ENCODE measurements around the gene TTLL11.

TTLL11 gene, protein sequence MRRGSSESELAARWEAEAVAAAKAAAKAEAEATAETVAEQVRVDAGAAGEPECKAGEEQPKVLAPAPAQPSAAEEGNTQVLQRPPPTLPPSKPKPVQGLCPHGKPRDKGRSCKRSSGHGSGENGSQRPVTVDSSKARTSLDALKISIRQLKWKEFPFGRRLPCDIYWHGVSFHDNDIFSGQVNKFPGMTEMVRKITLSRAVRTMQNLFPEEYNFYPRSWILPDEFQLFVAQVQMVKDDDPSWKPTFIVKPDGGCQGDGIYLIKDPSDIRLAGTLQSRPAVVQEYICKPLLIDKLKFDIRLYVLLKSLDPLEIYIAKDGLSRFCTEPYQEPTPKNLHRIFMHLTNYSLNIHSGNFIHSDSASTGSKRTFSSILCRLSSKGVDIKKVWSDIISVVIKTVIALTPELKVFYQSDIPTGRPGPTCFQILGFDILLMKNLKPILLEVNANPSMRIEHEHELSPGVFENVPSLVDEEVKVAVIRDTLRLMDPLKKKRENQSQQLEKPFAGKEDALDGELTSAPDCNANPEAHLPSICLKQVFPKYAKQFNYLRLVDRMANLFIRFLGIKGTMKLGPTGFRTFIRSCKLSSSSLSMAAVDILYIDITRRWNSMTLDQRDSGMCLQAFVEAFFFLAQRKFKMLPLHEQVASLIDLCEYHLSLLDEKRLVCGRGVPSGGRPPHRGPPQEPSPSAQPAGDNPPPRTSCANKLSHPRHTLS

DNA sequence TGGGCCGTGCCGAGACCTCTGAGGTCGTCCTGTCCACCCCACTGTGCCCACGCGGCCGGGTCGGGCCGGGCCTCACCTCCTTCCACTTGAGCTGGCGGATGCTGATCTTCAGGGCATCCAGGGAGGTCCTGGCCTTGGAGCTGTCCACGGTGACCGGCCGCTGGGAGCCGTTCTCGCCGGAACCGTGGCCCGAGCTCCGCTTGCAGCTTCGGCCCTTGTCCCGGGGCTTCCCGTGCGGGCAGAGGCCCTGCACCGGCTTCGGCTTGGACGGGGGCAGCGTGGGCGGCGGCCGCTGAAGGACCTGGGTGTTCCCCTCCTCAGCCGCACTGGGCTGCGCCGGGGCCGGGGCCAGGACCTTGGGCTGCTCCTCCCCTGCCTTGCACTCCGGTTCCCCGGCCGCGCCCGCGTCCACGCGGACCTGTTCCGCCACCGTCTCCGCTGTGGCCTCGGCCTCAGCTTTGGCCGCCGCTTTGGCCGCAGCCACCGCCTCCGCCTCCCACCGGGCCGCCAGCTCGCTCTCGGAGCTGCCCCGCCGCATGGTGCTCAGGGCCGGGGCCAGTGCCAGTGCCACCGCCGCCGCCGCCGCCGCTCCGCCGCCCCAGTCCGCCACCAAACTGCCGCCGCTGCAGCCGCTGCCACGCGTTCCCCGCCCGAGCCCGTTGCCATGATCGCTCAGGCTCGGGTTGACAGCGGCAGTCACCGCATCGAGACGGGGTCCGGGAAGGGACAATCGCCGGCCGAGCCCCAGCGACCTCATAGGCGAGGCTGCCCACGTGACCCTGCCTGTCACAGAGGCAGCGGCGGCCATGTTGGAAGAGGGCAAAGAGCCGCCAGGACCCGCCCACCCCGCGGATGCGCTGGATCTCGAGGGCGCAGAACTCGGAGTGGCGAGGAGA lies at the start of gene TTLL11:
TSS of gene TTLL11 (minus strand) at position 698 of the 896 bp plus-strand sequence. CDS start at position 538, 160 bp downstream.
- in situ Hi-C loops (cut with MboI; ENCODE audit: low sequenced_read_pairs), result no loop called here

- in situ Hi-C loops (cut with MboI; ENCODE audit: low sequenced_read_pairs), result loop anchor here (25.0 kb wide), 1 partner anchor 321 kb away; no protein-coding TSS in a partner anchor
These were observed 48.6 kb upstream of the TTLL11 start for GRCh38 chr9:122141671-122142070.

DNA sequence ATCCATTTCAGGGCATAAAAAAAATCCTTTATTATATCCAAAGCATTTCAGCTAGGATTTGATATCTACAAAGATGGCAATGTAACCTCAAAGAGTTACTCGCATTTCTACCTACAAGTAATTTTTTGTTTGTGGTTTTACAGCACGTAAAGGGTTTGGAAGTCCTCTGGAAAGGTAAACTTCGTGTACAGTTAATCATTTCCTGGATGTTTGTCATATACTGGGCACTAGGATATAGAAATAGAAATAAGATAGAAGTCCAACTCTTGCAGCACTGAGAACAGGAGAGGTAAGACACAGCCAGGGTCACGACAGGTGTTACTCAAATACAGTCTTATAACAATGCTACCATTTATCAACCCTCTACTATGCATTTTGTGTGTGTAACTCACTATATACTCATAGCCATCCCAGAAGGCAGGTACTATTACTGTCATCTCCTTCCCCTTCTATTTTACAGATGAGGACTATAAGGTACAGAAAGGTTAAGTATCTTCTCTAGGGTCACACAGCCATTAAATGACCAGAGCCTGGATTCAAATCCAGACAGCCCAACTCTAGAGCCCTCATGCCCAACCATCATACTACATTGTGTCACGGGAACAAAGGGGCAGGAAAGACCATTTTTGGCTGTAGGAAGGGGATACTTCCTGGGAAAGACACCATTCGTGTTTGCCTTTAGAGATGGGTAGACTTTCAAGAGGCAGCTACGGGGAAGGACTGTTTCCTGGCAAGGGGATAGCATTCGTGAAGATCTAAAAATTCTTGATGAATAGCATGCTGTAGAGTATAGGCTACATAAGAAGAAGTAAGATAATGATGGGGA lies 47.5 kb upstream of the TTLL11 start:
- in situ Hi-C loops (cut with MboI; ENCODE audit: low sequenced_read_pairs), result loop anchor here (25.0 kb wide), 1 partner anchor 322 kb away; no protein-coding TSS in a partner anchor

GRCh38 chr9:122138560-122139268 lies 45.6 kb upstream of the TTLL11 start:
- in situ Hi-C loops (cut with MboI; ENCODE audit: low sequenced_read_pairs), result loop anchor here (25.0 kb wide), 1 partner anchor 324 kb away; no protein-coding TSS in a partner anchor

- in situ Hi-C loops (cut with MboI; ENCODE audit: low sequenced_read_pairs), result loop anchor here (25.0 kb wide), 1 partner anchor 327 kb away; no protein-coding TSS in a partner anchor
These were observed 42.4 kb upstream of the TTLL11 start for GRCh38 chr9:122135529-122135859.

- in situ Hi-C loops (cut with MboI; ENCODE audit: low sequenced_read_pairs), result loop anchor here (25.0 kb wide), 1 partner anchor 327 kb away; no protein-coding TSS in a partner anchor
These were observed 41.9 kb upstream of the TTLL11 start for GRCh38 chr9:122134822-122135528.

GRCh38 chr9:122133984-122134535 lies 41.0 kb upstream of the TTLL11 start:
- in situ Hi-C loops (cut with MboI; ENCODE audit: low sequenced_read_pairs), result loop anchor here (25.0 kb wide), 1 partner anchor 328 kb away; no protein-coding TSS in a partner anchor

- in situ Hi-C loops (cut with MboI; ENCODE audit: low sequenced_read_pairs), result loop anchor here (25.0 kb wide), 1 partner anchor 329 kb away; no protein-coding TSS in a partner anchor
These were observed 40.3 kb upstream of the TTLL11 start for GRCh38 chr9:122133263-122133983.

GRCh38 chr9:122132539-122132938 lies 39.4 kb upstream of the TTLL11 start:
- in situ Hi-C loops (cut with MboI; ENCODE audit: low sequenced_read_pairs), result loop anchor here (25.0 kb wide), 1 partner anchor 330 kb away; no protein-coding TSS in a partner anchor

DNA sequence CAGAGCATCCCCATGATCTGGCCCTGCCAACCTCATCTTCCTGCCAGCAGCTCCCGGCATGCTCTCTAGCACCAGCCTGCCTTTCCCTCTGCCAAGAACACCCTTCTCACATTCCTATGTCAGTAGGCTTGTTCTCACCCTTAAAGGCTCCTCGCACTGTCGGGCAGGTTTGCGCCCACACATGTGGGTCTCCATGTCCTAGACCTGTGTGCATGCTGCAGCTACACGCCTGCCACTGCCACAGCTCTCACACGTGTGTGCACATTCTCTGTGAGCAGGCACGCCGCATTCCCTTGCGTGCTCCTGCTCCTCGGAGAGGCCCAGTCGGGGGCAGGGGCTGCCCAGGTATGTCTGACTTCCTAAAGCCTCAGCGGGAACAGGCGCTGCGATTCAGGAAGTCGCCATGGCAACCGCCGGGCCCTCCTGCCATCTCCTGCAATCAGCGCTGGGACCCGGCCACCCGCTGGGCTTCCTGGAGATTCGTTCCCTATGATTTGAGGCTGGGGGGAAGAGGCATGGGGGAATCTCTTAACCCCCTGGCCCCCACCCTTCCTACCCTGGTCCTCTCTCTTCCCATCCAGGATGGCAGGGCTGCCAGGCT lies 38.4 kb upstream of the TTLL11 start:
- in situ Hi-C loops (cut with MboI; ENCODE audit: low sequenced_read_pairs), result loop anchor here (25.0 kb wide), 1 partner anchor 331 kb away; no protein-coding TSS in a partner anchor

- in situ Hi-C loops (cut with MboI; ENCODE audit: low sequenced_read_pairs), result loop anchor here (25.0 kb wide), 1 partner anchor 331 kb away; no protein-coding TSS in a partner anchor
These were observed 37.7 kb upstream of the TTLL11 start for GRCh38 chr9:122130837-122131236.

DNA sequence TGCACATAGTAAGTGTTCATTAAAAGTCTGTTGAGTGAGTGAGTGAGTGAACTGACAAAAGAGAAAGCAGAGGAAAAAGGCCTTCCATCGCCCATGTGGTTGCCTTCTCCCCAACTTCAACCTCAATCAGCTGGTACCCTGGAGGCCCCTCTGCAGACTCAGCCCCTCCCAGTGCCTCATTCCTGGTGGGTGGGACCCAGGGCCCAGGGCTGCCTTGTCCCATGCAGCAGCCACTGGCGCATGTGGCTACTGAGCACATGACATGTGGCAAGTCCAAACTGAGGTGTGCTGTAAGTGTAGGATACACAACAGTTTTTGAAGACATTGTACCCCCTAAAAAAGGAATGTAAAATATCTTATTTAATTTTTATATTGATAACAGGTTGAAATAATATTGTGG lies 36.9 kb upstream of the TTLL11 start:
- in situ Hi-C loops (cut with MboI; ENCODE audit: low sequenced_read_pairs), result loop anchor here (25.0 kb wide), 1 partner anchor 332 kb away; no protein-coding TSS in a partner anchor

DNA sequence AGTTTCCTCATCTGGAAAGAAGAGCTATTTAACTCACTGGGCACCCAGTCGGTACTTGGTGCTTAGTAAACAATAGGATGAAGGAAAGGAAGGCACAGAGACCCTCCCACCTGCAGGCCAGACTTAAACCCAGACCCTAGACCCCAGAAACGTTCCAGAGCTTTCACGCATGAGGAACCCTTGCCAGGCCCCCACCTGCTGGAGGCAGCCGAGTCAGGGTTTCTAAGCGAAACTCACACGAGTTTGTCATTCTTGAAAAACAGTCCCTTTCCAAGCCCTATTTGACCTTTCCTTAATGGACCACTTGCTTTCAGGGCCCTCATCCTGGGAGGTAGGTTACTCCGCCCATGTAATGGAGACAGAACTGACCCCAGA lies 35.8 kb upstream of the TTLL11 start:
- in situ Hi-C loops (cut with MboI; ENCODE audit: low sequenced_read_pairs), result loop anchor here (25.0 kb wide), 1 partner anchor 333 kb away; no protein-coding TSS in a partner anchor

GRCh38 chr9:122128007-122128968 lies 35.2 kb upstream of the TTLL11 start:
- in situ Hi-C loops (cut with MboI; ENCODE audit: low sequenced_read_pairs), result loop anchor here (25.0 kb wide), 1 partner anchor 334 kb away; no protein-coding TSS in a partner anchor

- in situ Hi-C loops (cut with MboI; ENCODE audit: low sequenced_read_pairs), result loop anchor here (25.0 kb wide), 1 partner anchor 335 kb away; no protein-coding TSS in a partner anchor
These were observed 34.3 kb upstream of the TTLL11 start for GRCh38 chr9:122127396-122127798.
